T-helper 9 cell (primary cell): ENCODE data around the gene M1AP.

Source experiments
- DNase-seq: peaks from one replicate; pipeline ENCODE4 v3.0.0-alpha.2; 2020

Gene M1AP

GRCh38 chr2:74593826-74594772 is 54.0 kb downstream of the M1AP start:
- no peak for DNase-seq

GRCh38 chr2:74588664-74589063 is 59.5 kb downstream of the M1AP start:
- DNase-seq, result no peak

GRCh38 chr2:74587664-74588277 is 60.4 kb downstream of the M1AP start:
- peak; percentile 29 for DNase-seq

- no peak for DNase-seq
These were observed 62.5 kb downstream of the M1AP start for GRCh38 chr2:74585406-74586185.

GRCh38 chr2:74584088-74584645 is 64.0 kb downstream of the M1AP start:
- no peak for DNase-seq

- no peak for DNase-seq
These were observed 64.6 kb downstream of the M1AP start for GRCh38 chr2:74583504-74583903.

GRCh38 chr2:74582184-74582583 is 65.9 kb downstream of the M1AP start:
- DNase-seq, result no peak

- DNase-seq, result no peak
These were observed 66.7 kb downstream of the M1AP start for GRCh38 chr2:74581463-74581862.

- no peak for DNase-seq
These were observed 69.7 kb downstream of the M1AP start for GRCh38 chr2:74578408-74578807.

- DNase-seq, result no peak
These were observed 70.7 kb downstream of the M1AP start for GRCh38 chr2:74577448-74577847.

- DNase-seq, result no peak
These were observed 71.3 kb downstream of the M1AP start for GRCh38 chr2:74576863-74577229.

GRCh38 chr2:74576211-74576862 is 71.8 kb downstream of the M1AP start:
- no peak for DNase-seq

GRCh38 chr2:74575320-74575719 is 72.8 kb downstream of the M1AP start:
- DNase-seq, result no peak

- no peak for DNase-seq
These were observed 74.2 kb downstream of the M1AP start for GRCh38 chr2:74573747-74574562.

GRCh38 chr2:74572178-74572925 is 75.8 kb downstream of the M1AP start:
- no peak for DNase-seq

- no peak for DNase-seq
These were observed 77.1 kb downstream of the M1AP start for GRCh38 chr2:74571058-74571457.

- DNase-seq, result no peak
These were observed 78.4 kb downstream of the M1AP start for GRCh38 chr2:74569686-74570085.

- no peak for DNase-seq
These were observed 80.2 kb downstream of the M1AP start for GRCh38 chr2:74567881-74568280.

- no peak for DNase-seq
These were observed 81.4 kb downstream of the M1AP start for GRCh38 chr2:74566754-74567085.

GRCh38 chr2:74566076-74566753 is 81.9 kb downstream of the M1AP start:
- no peak for DNase-seq
